ENCODE results near the gene IL4R.

DNA sequence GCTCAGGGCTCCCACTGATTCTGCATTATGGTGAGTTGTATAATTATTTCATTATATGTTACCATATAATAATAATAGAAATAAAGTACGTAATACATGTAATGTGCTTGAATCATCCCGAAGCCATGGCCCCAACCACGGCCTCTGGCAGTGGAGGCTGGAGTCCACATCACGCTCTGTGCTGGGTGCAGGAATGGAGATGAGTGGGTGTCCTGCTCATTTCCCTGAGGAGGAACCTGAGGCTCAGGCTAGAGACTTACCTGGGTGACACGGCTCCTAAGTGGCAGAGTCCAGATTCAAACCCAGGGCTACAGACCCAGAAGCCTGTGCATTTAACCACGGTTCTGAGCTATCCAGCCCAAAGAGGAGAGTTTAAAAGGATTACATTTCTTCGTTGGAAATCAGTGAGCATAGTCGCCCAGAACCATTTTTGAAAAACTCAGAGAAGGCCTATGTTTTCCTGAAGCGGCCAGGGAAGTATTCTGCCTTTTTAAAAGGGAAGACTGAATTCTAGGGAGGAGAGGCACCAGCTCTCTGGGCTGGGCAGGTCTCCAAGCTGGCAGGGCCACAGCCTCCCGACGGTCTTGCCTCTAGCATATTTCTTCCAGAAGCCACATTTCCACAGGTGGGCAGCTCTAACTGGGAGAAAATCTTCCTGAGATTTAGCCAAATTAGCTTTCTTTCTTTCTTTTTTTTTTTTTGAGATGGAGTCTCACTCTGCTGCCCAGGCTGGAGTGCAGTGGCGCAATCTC, 6.7 kb downstream of the IL4R start:
- TF ChIP-seq EZH2 (IDR thresholded peaks at IDR 0.05; ENCODE audit: low read length, missing control alignments) = no peak
- TF ChIP-seq, protein P1, sequence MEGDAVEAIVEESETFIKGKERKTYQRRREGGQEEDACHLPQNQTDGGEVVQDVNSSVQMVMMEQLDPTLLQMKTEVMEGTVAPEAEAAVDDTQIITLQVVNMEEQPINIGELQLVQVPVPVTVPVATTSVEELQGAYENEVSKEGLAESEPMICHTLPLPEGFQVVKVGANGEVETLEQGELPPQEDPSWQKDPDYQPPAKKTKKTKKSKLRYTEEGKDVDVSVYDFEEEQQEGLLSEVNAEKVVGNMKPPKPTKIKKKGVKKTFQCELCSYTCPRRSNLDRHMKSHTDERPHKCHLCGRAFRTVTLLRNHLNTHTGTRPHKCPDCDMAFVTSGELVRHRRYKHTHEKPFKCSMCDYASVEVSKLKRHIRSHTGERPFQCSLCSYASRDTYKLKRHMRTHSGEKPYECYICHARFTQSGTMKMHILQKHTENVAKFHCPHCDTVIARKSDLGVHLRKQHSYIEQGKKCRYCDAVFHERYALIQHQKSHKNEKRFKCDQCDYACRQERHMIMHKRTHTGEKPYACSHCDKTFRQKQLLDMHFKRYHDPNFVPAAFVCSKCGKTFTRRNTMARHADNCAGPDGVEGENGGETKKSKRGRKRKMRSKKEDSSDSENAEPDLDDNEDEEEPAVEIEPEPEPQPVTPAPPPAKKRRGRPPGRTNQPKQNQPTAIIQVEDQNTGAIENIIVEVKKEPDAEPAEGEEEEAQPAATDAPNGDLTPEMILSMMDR (conservative IDR thresholded peaks at IDR 0.05 in 1 of 2, IDR thresholded peaks at IDR 0.05 in 1 of 2; ENCODE audit: low read depth in 1 of 2, low read length in 2 of 2) = no peak

Measured in fibroblast of lung (primary cell).